ENCODE data around the gene MAD2L1. TPM values are rescaled to one million over a fixed set of nuclear protein-coding genes. Genes with fewer than 3 reads are reported as not detected.

MAD2L1 gene
- total RNA-seq, 3 donors from 2014 or later (not counting 1 experiment from before 2014, with no cell fraction given), result 1.5 to 4.1 (median 2.6) TPM

DNA sequence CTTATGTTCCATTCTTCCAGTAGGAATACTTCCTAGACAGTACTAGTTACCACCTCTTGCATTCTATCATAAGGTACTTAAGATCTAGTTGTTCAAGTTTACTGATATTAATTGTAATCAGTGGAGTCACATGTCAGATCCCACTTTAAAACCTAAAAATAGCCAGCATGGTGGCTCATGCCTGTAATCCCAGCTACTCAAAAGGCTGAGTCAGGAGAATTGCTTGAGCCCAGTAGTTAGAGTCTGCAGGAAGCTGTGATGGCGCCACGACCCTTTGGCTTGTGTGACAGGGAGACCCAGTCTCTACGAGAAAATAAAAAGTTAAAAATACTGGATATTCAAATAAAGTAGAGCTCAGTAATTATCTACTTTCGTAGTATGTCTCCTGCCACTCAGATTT, 57.7 kb downstream of the MAD2L1 start:
- ATAC-seq, result no peak
- Mint-ChIP-seq H3K27ac (no peak overlapping the region), H3K9me3 (no peaks in the 10 kb centered on the region), H3K4me3 (no peak overlapping the region), H3K27me3 (ENCODE audit: low read depth in 2 of 2) (no peaks in the 10 kb centered on the region), H3K4me1 (no peaks in the 10 kb centered on the region), H3K36me3 (no peaks in the 10 kb centered on the region)
- intact Hi-C loops (cut with micrococcal nuclease), result no loop called here
- TF ChIP-seq, protein P1, sequence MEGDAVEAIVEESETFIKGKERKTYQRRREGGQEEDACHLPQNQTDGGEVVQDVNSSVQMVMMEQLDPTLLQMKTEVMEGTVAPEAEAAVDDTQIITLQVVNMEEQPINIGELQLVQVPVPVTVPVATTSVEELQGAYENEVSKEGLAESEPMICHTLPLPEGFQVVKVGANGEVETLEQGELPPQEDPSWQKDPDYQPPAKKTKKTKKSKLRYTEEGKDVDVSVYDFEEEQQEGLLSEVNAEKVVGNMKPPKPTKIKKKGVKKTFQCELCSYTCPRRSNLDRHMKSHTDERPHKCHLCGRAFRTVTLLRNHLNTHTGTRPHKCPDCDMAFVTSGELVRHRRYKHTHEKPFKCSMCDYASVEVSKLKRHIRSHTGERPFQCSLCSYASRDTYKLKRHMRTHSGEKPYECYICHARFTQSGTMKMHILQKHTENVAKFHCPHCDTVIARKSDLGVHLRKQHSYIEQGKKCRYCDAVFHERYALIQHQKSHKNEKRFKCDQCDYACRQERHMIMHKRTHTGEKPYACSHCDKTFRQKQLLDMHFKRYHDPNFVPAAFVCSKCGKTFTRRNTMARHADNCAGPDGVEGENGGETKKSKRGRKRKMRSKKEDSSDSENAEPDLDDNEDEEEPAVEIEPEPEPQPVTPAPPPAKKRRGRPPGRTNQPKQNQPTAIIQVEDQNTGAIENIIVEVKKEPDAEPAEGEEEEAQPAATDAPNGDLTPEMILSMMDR (IDR thresholded peaks at IDR 0.05), result no peak
- WGBS (ENCODE audit: insufficient coverage), result 92% methylated on average over 4 of the region's 4 CpGs
- Histone ChIP-seq H3K36me3 (ENCODE audit: control insufficient read depth, insufficient read depth, low read length) (no peaks in the 10 kb centered on the region), H3K4me1 (ENCODE audit: control insufficient read depth, insufficient read depth, low read length) (no peaks in the 10 kb centered on the region), H3K4me3 (ENCODE audit: low read length) (no peak overlapping the region), H3K27me3 (ENCODE audit: control insufficient read depth, insufficient read depth, low read length) (no peaks in the 10 kb centered on the region), H3K27ac (ENCODE audit: low read length) (no peak overlapping the region), H3K9me3 (ENCODE audit: control insufficient read depth, insufficient read depth, low read length) (no peaks in the 10 kb centered on the region)
- DNase-seq, result no peak

DNA sequence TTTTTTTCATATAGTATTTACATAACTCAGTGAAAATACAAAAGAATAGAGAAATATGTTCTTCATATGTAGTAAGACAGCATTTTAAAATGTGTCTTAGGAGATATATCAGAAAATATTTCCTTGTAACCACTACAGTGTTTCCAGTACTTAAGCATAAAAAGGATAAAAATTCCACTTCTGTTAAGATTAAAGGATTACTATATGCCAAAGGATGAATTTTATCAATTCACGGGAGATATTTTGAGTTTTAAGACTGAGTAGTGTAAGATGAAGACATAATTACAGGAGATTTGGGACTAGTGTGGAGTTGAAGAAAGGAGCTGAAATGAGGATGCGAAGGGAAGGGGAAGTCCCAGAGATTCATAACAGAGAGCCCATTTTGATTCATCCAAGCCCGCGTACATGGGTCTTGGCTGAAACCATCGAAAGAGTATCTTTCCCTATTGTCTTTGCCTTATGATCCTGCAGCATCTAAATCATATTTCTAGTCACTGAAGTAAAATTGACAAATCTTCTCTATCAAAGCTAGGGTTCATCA, 58.7 kb downstream of the MAD2L1 start:
- Histone ChIP-seq H3K4me1 (ENCODE audit: control insufficient read depth, insufficient read depth, low read length) (no peaks in the 10 kb centered on the region), H3K27ac (ENCODE audit: low read length) (no peak overlapping the region), H3K9me3 (ENCODE audit: control insufficient read depth, insufficient read depth, low read length) (no peaks in the 10 kb centered on the region), H3K27me3 (ENCODE audit: control insufficient read depth, insufficient read depth, low read length) (no peaks in the 10 kb centered on the region), H3K36me3 (ENCODE audit: control insufficient read depth, insufficient read depth, low read length) (no peaks in the 10 kb centered on the region), H3K4me3 (ENCODE audit: low read length) (no peak overlapping the region)
- TF ChIP-seq, protein P1 (IDR thresholded peaks at IDR 0.05), result no peak
- DNase-seq (no peak), ATAC-seq (no peak)
- Mint-ChIP-seq H3K4me1 (no peaks in the 10 kb centered on the region), H3K27ac (no peak overlapping the region), H3K36me3 (no peaks in the 10 kb centered on the region), H3K27me3 (ENCODE audit: low read depth in 2 of 2) (no peaks in the 10 kb centered on the region), H3K9me3 (no peaks in the 10 kb centered on the region), H3K4me3 (no peak overlapping the region)
- WGBS (ENCODE audit: insufficient coverage), result 84% methylated on average over 5 of the region's 5 CpGs
- intact Hi-C loops (cut with micrococcal nuclease), result no loop called here

DNA sequence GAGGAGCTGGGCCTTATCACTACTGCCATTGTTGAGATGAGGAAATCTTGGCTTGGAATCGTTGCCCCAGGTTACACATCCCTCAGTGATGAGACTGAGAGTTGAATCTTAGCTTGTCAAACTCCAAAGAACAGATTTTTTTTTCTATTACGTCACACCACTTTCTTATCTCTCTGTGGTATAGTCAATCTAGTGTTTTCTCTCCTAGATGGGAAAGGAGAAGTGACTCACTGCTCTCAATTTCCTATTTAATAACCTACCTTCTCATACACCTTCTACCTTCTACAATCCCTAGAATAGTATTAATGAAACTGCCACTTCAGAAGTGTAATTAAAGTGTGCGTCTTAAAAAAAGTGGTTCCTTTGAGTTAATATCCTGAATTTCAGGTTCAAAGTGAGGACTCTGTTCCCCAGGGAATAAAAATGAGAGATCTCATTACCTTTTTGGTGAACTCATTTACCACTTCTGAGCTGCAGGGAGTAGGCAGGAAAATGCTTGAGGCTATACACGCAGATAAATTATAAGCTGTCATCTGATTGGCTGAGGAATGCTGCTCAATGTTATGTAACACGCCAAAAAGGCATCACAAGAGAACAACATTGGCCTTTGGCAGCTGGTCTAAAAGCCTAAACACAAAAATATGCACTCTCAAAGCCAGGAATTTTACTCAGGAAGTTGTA, 59.3 kb downstream of the MAD2L1 start:
- intact Hi-C loops (cut with micrococcal nuclease), result no loop called here
- H3K4me3 ChIP-seq (ENCODE audit: low read length), result no peak overlapping the region

More for the DNA sequence above, 59.3 kb downstream of the MAD2L1 start:
- Histone ChIP-seq H3K27me3 (ENCODE audit: control insufficient read depth, insufficient read depth, low read length) (no peaks in the 10 kb centered on the region), H3K9me3 (ENCODE audit: control insufficient read depth, insufficient read depth, low read length) (no peaks in the 10 kb centered on the region), H3K27ac (ENCODE audit: low read length) (no peak overlapping the region), H3K36me3 (ENCODE audit: control insufficient read depth, insufficient read depth, low read length) (no peaks in the 10 kb centered on the region), H3K4me1 (ENCODE audit: control insufficient read depth, insufficient read depth, low read length) (no peaks in the 10 kb centered on the region)
- ATAC-seq (no peak), DNase-seq (no peak)
- Mint-ChIP-seq H3K4me3 (no peak overlapping the region), H3K9me3 (no peaks in the 10 kb centered on the region), H3K36me3 (no peaks in the 10 kb centered on the region), H3K4me1 (no peaks in the 10 kb centered on the region), H3K27ac (no peak overlapping the region), H3K27me3 (ENCODE audit: low read depth in 2 of 2) (no peaks in the 10 kb centered on the region)
- TF ChIP-seq, protein P1 (IDR thresholded peaks at IDR 0.05), result no peak
- WGBS (ENCODE audit: insufficient coverage), result 89% methylated on average over 3 of the region's 5 CpGs
